HepG2 (cell line): Measurements from ENCODE around the gene C14orf119. TPM values are rescaled to one million over a fixed set of nuclear protein-coding genes. Genes with fewer than 3 reads are reported as not detected.

Experiments
- ATF7-NPFF ChIP-seq: sonication (generic); formaldehyde crosslinking; IDR thresholded peaks from 2 replicates; pipeline ENCODE4 v1.8.1; 2023; ENCODE audit warnings: mild to moderate bottlenecking, low read depth, missing genetic modification reagents, moderate library complexity
- GPN1 ChIP-seq: sonication (generic); formaldehyde crosslinking; IDR thresholded peaks from 2 replicates; pipeline ENCODE4 v1.5.1; 2020; ENCODE audit warnings: missing genetic modification reagents, borderline replicate concordance
- THAP11 ChIP-seq: IDR thresholded peaks from 2 replicates; pipeline ENCODE4 v1.6.1; 2016; ENCODE audit warnings: missing biosample characterization, missing genetic modification reagents
- ZC3H13 ChIP-seq: sonication (generic); formaldehyde crosslinking; IDR thresholded peaks from 2 replicates; pipeline ENCODE4 v1.8.1; 2023; ENCODE audit warnings: mild to moderate bottlenecking, missing genetic modification reagents, moderate library complexity
- polyA plus RNA-seq, 8 experiments: library from polyadenylated mRNA; depleted of rRNA in 3 of 8; stranded (reverse) in 7 of 8; unstranded in 1 of 8; fragments of >200 nt; fragmentation: Illumina TruSeq in 4 of 8; extraction: Trizol in 4 of 8; gene quantifications; 2 replicates each; pipeline versions ENCODE4 v1.2.1 to v1.2.3, GENCODE V29; 2011 to 2016; ENCODE audit warnings: low read depth in 4 of 8, missing spikeins in 1 of 8, mixed read lengths in 1 of 8; ENCODE audit not compliant: insufficient read depth in 1 of 8
- total RNA-seq, 5 experiments: library from RNA; depleted of rRNA; stranded (reverse); fragments of >200 nt; fragmentation: Illumina TruSeq; extraction: Trizol; gene quantifications; 2 replicates each; pipeline ENCODE4 v1.2.3, GENCODE V29; 2016; ENCODE audit warnings: low read depth in 1 of 5
- TF ChIP-seq, protein P1 (sequence below), 2 experiments: sonication (generic) in 1 of 2; formaldehyde crosslinking in 1 of 2; IDR thresholded peaks; 2 replicates each; pipeline versions ENCODE4 v1.6.1 to v1.9.0; 2014 to 2022; ENCODE audit warnings: antibody characterized with exemption in 1 of 2, borderline replicate concordance in 1 of 2, inconsistent platforms in 1 of 2, low read depth in 1 of 2, missing genetic modification reagents in 1 of 2
- TF ChIP-seq, protein P2 (sequence below), 2 experiments: sonication (generic) in 1 of 2; formaldehyde crosslinking in 1 of 2; IDR thresholded peaks; 2 replicates each; pipeline versions ENCODE4 v1.5.1 to v1.6.1; 2011 to 2020; ENCODE audit warnings: borderline replicate concordance in 1 of 2, low read depth in 1 of 2, low read length in 1 of 2, mild to moderate bottlenecking in 1 of 2, missing genetic modification reagents in 1 of 2, moderate library complexity in 1 of 2
- TF ChIP-seq, protein P3 (sequence below): fragments of 450-650 bp; IDR thresholded peaks from 2 replicates; pipeline ENCODE4 v1.6.1; 2017
- TF ChIP-seq, protein P4 (sequence below): sonication (generic); formaldehyde crosslinking; IDR thresholded peaks from 2 replicates; pipeline ENCODE4 v1.5.1; 2020; ENCODE audit warnings: mild to moderate bottlenecking, missing genetic modification reagents, borderline replicate concordance
- TF ChIP-seq, protein P5 (sequence below), 2 experiments: fragments of 450-650 bp in 1 of 2; sonication (generic) in 1 of 2; formaldehyde crosslinking; IDR thresholded peaks; 2 replicates each; pipeline versions ENCODE4 v1.5.0 to v1.8.0; 2020 to 2022; ENCODE audit warnings: mild to moderate bottlenecking in 1 of 2, missing genetic modification reagents in 1 of 2

The C14orf119 gene
- total and polyA plus RNA-seq, 2 of the 13 experiments (the other 11 are each of a cell fraction or from before 2014, with no cell fraction given): 117 to 206 TPM

DNA sequence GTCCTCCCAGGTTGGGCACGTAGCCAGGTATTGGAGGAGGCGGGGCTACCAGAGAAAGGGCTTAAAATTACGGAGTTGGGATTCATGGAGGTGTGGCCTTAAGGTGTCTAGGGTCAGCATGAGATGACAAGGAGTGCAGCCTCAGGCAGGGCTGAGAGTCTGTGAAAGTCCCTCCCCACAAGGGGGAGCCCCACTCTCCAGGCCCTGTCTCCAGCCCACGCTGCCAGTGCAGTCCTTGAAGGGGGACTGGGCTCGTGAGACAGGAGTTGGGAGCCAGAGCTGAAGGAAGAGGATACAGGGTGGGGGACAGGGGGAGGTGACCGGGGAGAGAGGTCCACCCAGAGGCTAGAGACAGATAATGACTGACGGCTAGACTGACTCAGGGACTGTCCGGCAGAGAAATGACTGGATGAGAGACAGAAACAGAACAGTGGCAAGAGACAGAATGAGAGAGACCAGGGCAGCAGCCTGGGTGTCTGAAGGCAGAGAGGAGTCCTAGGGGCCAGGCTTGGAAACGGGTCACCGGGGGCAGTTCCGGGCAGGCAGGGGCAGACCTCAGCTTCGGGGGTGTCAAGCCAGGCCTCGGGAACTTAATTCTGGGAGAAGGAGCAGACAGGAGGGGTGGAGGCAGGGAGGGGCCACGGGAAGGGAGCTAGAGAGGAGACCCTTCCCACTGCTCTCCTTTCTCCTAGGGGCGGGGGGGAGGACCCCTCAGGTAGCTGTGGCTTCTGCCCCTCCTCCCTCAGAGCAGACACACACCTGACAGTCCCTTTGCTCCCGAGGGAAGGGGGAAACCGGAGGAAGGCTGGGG, 39.0 kb upstream of the C14orf119 start (continued):
- TF ChIP-seq, protein P1, sequence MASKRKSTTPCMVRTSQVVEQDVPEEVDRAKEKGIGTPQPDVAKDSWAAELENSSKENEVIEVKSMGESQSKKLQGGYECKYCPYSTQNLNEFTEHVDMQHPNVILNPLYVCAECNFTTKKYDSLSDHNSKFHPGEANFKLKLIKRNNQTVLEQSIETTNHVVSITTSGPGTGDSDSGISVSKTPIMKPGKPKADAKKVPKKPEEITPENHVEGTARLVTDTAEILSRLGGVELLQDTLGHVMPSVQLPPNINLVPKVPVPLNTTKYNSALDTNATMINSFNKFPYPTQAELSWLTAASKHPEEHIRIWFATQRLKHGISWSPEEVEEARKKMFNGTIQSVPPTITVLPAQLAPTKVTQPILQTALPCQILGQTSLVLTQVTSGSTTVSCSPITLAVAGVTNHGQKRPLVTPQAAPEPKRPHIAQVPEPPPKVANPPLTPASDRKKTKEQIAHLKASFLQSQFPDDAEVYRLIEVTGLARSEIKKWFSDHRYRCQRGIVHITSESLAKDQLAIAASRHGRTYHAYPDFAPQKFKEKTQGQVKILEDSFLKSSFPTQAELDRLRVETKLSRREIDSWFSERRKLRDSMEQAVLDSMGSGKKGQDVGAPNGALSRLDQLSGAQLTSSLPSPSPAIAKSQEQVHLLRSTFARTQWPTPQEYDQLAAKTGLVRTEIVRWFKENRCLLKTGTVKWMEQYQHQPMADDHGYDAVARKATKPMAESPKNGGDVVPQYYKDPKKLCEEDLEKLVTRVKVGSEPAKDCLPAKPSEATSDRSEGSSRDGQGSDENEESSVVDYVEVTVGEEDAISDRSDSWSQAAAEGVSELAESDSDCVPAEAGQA (IDR thresholded peaks at IDR 0.05; ENCODE audit: low read depth): 0 out of 2 replicates have a peak, but pooled peaks have one; percentile 32
- TF ChIP-seq, protein P1 (CRISPR knock-in tag; IDR thresholded peaks at IDR 0.05; ENCODE audit: borderline replicate concordance): no peak
- TF ChIP-seq, protein P2, sequence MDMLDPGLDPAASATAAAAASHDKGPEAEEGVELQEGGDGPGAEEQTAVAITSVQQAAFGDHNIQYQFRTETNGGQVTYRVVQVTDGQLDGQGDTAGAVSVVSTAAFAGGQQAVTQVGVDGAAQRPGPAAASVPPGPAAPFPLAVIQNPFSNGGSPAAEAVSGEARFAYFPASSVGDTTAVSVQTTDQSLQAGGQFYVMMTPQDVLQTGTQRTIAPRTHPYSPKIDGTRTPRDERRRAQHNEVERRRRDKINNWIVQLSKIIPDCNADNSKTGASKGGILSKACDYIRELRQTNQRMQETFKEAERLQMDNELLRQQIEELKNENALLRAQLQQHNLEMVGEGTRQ (IDR thresholded peaks at IDR 0.05; ENCODE audit: low read depth, low read length): no peak
- TF ChIP-seq, protein P2 (CRISPR knock-in tag; IDR thresholded peaks at IDR 0.05; ENCODE audit: borderline replicate concordance): no peak
- TF ChIP-seq THAP11 (CRISPR knock-in tag) (peak; percentile 63), ATF7-NPFF (CRISPR knock-in tag) (peak; percentile 59; the same call in 1 of the 2 replicates), ZC3H13 (CRISPR knock-in tag) (no peak), GPN1 (CRISPR knock-in tag) (no peak)
- TF ChIP-seq, protein P3, sequence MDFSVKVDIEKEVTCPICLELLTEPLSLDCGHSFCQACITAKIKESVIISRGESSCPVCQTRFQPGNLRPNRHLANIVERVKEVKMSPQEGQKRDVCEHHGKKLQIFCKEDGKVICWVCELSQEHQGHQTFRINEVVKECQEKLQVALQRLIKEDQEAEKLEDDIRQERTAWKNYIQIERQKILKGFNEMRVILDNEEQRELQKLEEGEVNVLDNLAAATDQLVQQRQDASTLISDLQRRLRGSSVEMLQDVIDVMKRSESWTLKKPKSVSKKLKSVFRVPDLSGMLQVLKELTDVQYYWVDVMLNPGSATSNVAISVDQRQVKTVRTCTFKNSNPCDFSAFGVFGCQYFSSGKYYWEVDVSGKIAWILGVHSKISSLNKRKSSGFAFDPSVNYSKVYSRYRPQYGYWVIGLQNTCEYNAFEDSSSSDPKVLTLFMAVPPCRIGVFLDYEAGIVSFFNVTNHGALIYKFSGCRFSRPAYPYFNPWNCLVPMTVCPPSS: no peak
- TF ChIP-seq, protein P4, sequence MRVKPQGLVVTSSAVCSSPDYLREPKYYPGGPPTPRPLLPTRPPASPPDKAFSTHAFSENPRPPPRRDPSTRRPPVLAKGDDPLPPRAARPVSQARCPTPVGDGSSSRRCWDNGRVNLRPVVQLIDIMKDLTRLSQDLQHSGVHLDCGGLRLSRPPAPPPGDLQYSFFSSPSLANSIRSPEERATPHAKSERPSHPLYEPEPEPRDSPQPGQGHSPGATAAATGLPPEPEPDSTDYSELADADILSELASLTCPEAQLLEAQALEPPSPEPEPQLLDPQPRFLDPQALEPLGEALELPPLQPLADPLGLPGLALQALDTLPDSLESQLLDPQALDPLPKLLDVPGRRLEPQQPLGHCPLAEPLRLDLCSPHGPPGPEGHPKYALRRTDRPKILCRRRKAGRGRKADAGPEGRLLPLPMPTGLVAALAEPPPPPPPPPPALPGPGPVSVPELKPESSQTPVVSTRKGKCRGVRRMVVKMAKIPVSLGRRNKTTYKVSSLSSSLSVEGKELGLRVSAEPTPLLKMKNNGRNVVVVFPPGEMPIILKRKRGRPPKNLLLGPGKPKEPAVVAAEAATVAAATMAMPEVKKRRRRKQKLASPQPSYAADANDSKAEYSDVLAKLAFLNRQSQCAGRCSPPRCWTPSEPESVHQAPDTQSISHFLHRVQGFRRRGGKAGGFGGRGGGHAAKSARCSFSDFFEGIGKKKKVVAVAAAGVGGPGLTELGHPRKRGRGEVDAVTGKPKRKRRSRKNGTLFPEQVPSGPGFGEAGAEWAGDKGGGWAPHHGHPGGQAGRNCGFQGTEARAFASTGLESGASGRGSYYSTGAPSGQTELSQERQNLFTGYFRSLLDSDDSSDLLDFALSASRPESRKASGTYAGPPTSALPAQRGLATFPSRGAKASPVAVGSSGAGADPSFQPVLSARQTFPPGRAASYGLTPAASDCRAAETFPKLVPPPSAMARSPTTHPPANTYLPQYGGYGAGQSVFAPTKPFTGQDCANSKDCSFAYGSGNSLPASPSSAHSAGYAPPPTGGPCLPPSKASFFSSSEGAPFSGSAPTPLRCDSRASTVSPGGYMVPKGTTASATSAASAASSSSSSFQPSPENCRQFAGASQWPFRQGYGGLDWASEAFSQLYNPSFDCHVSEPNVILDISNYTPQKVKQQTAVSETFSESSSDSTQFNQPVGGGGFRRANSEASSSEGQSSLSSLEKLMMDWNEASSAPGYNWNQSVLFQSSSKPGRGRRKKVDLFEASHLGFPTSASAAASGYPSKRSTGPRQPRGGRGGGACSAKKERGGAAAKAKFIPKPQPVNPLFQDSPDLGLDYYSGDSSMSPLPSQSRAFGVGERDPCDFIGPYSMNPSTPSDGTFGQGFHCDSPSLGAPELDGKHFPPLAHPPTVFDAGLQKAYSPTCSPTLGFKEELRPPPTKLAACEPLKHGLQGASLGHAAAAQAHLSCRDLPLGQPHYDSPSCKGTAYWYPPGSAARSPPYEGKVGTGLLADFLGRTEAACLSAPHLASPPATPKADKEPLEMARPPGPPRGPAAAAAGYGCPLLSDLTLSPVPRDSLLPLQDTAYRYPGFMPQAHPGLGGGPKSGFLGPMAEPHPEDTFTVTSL (CRISPR knock-in tag): no peak
- TF ChIP-seq, protein P5, sequence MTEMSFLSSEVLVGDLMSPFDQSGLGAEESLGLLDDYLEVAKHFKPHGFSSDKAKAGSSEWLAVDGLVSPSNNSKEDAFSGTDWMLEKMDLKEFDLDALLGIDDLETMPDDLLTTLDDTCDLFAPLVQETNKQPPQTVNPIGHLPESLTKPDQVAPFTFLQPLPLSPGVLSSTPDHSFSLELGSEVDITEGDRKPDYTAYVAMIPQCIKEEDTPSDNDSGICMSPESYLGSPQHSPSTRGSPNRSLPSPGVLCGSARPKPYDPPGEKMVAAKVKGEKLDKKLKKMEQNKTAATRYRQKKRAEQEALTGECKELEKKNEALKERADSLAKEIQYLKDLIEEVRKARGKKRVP (CRISPR knock-in tag; IDR thresholded peaks at IDR 0.05): peak in 1 of 2 experiments; percentile 38; a peak in 1 of 4 replicates
